ENCODE measurements around the gene PDE1C.

Gene PDE1C

DNA sequence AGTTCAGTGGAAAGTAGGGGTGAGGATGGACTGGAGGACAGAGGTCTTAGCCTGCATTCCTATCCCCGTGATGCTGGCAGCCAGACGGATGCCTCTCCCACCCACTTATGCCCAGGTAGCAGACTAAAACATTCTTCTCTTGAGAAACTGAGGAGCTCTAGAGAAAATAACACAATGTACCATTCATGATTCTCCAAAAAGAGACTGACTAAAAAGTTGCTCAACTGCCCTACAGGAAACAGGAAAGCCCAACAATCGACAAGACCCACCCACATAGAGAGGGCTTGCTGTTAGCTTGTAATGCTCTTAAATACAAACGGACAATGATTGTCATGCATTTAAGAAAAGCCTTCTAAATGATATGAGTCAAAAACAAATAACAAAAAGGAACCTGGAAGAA is 33.2 kb upstream of the PDE1C start:
- TF ChIP-seq, protein P1, sequence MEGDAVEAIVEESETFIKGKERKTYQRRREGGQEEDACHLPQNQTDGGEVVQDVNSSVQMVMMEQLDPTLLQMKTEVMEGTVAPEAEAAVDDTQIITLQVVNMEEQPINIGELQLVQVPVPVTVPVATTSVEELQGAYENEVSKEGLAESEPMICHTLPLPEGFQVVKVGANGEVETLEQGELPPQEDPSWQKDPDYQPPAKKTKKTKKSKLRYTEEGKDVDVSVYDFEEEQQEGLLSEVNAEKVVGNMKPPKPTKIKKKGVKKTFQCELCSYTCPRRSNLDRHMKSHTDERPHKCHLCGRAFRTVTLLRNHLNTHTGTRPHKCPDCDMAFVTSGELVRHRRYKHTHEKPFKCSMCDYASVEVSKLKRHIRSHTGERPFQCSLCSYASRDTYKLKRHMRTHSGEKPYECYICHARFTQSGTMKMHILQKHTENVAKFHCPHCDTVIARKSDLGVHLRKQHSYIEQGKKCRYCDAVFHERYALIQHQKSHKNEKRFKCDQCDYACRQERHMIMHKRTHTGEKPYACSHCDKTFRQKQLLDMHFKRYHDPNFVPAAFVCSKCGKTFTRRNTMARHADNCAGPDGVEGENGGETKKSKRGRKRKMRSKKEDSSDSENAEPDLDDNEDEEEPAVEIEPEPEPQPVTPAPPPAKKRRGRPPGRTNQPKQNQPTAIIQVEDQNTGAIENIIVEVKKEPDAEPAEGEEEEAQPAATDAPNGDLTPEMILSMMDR (IDR thresholded peaks at IDR 0.05; ENCODE audit: low read depth, low read length): no peak
- DNase-seq (ENCODE audit: extremely low read depth, low read depth): no peak

GRCh38 chr7:32102432-32102873 is 32.2 kb upstream of the PDE1C start:
- TF ChIP-seq, protein P1 (IDR thresholded peaks at IDR 0.05; ENCODE audit: low read depth, low read length): no peak
- DNase-seq (ENCODE audit: extremely low read depth, low read depth): no peak

- TF ChIP-seq, protein P1 (IDR thresholded peaks at IDR 0.05; ENCODE audit: low read depth, low read length): no peak
- DNase-seq (ENCODE audit: extremely low read depth, low read depth): no peak
Observed at GRCh38 chr7:32100407-32100907, 30.2 kb upstream of the PDE1C start.

GRCh38 chr7:32094516-32094915 is 24.3 kb upstream of the PDE1C start:
- DNase-seq (ENCODE audit: extremely low read depth, low read depth): no peak
- TF ChIP-seq, protein P1 (IDR thresholded peaks at IDR 0.05; ENCODE audit: low read depth, low read length): no peak

- peak; percentile 60 for DNase-seq (ENCODE audit: extremely low read depth, low read depth)
- TF ChIP-seq, protein P1 (IDR thresholded peaks at IDR 0.05; ENCODE audit: low read depth, low read length): no peak
Observed at GRCh38 chr7:32093415-32094408, 23.5 kb upstream of the PDE1C start.

GRCh38 chr7:32092346-32092745 is 22.1 kb upstream of the PDE1C start:
- no peak for DNase-seq (ENCODE audit: extremely low read depth, low read depth)
- TF ChIP-seq, protein P1 (IDR thresholded peaks at IDR 0.05; ENCODE audit: low read depth, low read length): no peak

DNA sequence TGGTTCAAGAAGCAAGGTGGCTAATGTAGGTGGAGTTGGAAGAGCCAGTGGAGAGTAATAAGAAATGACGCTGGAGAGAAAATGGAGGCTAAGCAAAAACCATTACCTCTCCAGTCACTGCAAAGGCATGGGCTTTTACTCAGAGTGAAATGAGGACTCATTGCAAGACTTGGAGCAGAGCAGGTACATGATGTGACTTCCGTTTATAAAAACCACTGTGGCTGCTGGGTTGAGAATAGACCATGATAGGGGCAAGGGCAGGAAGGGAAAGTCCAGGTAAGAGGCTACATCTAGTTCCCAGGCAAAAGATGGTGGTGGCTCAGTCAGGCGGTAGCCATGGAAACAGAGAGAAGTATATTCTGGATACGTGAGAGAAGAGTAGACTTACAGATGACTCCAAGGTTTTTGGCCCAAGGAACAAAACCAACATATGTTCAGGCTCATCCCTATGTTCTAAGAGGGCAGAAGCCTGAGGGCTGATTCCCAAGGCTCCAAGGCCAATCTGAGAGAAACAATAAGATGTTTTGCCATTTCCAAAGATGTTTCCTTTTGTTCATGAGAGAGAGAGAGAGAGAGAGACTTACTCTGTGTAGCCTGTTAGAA is 21.5 kb upstream of the PDE1C start:
- TF ChIP-seq, protein P1 (IDR thresholded peaks at IDR 0.05; ENCODE audit: low read depth, low read length): no peak
- no peak for DNase-seq (ENCODE audit: extremely low read depth, low read depth)

All from AG09319 (cell line).